Fibroblast of lung (primary cell): ENCODE results near the gene H2AZ2.

Experiments
- EZH2 ChIP-seq: IDR thresholded peaks from 2 replicates; pipeline ENCODE4 v1.5.1; 2012; ENCODE audit warnings: low read length, control low read depth, mild to moderate bottlenecking; ENCODE audit errors: missing control alignments
- TF ChIP-seq, protein P1 (sequence below), 2 donors: IDR thresholded peaks in 1 of 2; conservative IDR thresholded peaks in 1 of 2; 1 replicate in 1 of 2; 2 replicates in 1 of 2; pipeline ENCODE4 v1.5.1; 2011 to 2012; ENCODE audit warnings: low read length in 2 of 2, control low read depth in 1 of 2, inconsistent platforms in 1 of 2, low read depth in 1 of 2, mild to moderate bottlenecking in 1 of 2

DNA sequence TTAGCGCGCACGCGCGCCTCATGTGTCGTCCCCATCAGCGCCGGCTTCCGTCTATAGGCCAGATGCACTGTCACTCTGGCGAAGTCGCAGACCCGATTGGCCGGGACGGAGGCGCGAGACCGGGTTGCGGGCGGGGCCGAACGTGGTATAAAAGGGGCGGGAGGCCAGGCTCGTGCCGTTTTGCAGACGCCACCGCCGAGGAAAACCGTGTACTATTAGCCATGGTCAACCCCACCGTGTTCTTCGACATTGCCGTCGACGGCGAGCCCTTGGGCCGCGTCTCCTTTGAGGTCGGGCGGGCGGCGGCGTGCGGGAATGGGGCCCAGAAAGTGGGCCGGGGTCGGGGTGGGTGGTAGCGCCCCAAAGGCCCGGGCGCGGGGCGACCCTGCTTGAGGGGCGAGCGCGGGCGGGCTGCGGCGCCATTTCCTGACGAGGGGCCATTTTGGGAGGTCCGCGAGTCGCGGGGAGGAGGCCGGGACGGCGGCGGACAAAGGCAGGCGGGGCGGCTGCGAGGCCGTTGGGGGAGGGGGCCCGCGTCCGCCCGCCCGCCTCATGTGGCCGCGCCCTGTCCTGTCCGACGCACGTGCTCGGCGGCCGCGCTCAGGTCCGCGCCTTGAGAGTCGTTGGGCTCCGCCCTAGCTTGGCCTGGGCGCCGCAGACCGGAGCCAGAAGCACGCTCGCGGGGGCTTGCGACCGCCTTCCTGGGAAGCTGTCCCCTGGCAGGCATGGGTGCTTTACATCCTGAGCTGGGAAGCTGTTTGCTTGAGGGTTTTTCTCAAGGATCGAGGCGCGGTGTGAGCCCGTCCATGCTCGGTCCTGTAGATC lies 51.2 kb downstream of the H2AZ2 start, which contains the start of gene PPIA:
- TF ChIP-seq, protein P1, sequence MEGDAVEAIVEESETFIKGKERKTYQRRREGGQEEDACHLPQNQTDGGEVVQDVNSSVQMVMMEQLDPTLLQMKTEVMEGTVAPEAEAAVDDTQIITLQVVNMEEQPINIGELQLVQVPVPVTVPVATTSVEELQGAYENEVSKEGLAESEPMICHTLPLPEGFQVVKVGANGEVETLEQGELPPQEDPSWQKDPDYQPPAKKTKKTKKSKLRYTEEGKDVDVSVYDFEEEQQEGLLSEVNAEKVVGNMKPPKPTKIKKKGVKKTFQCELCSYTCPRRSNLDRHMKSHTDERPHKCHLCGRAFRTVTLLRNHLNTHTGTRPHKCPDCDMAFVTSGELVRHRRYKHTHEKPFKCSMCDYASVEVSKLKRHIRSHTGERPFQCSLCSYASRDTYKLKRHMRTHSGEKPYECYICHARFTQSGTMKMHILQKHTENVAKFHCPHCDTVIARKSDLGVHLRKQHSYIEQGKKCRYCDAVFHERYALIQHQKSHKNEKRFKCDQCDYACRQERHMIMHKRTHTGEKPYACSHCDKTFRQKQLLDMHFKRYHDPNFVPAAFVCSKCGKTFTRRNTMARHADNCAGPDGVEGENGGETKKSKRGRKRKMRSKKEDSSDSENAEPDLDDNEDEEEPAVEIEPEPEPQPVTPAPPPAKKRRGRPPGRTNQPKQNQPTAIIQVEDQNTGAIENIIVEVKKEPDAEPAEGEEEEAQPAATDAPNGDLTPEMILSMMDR (conservative IDR thresholded peaks at IDR 0.05 in 1 of 2, IDR thresholded peaks at IDR 0.05 in 1 of 2; ENCODE audit: low read depth in 1 of 2, low read length in 2 of 2) = no peak
- no peak for TF ChIP-seq EZH2
